OCI-LY7 (cell line): ENCODE results near the gene PQBP1. TPM values are rescaled to one million over a fixed set of nuclear protein-coding genes. Genes with fewer than 3 reads are reported as not detected.

Experiments
- BruUV-seq: library from RNA; stranded (reverse); fragments of 400-500 nt; replicated peaks from 2 replicates; lab custom pipeline; 2021; lab: Mats Ljungman, UMichigan
- CTCF ChIA-PET: fragments of 300-600 bp; sonication (Branson Sonifier 250); formaldehyde crosslinking; loops from one replicate; lab custom pipeline; 2022; ENCODE audit warnings: antibody characterized with exemption; ENCODE audit not compliant: unreplicated experiment; lab: Charles Lee
- POLR2A ChIA-PET: fragments of 300-600 bp; sonication (Branson Sonifier 250); formaldehyde crosslinking; loops from one replicate; lab custom pipeline; 2022; ENCODE audit warnings: antibody characterized with exemption; lab: Charles Lee
- DNase-seq: peaks from one replicate; pipeline ENCODE4 v3.0.0-alpha.2; 2015; ENCODE audit warnings: low spot score
- H2AFZ ChIP-seq: fragments of 200-600 bp; sonication (generic), shearing (Covaris generic); 2 replicates; pipeline ENCODE4 v1.6.1; 2014; ENCODE audit warnings: mild to moderate bottlenecking, antibody characterized with exemption, low read length, moderate library complexity
- H3K27ac ChIP-seq: fragments of 200-600 bp; sonication (generic); 2 replicates; pipeline ENCODE4 v1.5.1; 2014; ENCODE audit warnings: mixed run types, low read depth, mild to moderate bottlenecking, moderate library complexity, low read length, inconsistent platforms; ENCODE audit not compliant: poor library complexity, severe bottlenecking
- H3K36me3 ChIP-seq: fragments of 200-600 bp; sonication (generic); 2 replicates; pipeline ENCODE4 v1.6.1; 2014; ENCODE audit warnings: mild to moderate bottlenecking, antibody characterized with exemption, low read length, moderate library complexity, mixed read lengths; ENCODE audit not compliant: insufficient read depth
- H3K4me1 ChIP-seq: fragments of 200-600 bp; sonication (generic); 2 replicates; pipeline ENCODE4 v1.5.1; 2014; ENCODE audit warnings: mild to moderate bottlenecking, low read length; ENCODE audit not compliant: insufficient read depth, poor library complexity, severe bottlenecking
- H3K4me2 ChIP-seq: fragments of 200-600 bp; sonication (generic); 2 replicates; pipeline ENCODE4 v1.6.1; 2014; ENCODE audit warnings: mild to moderate bottlenecking, low read length
- H3K4me3 ChIP-seq: fragments of 200-600 bp; sonication (generic); 2 replicates; pipeline ENCODE4 v1.5.1; 2014; ENCODE audit warnings: mild to moderate bottlenecking, low read depth, low read length; ENCODE audit not compliant: poor library complexity, severe bottlenecking
- H3K79me2 ChIP-seq: fragments of 200-600 bp; sonication (generic); 2 replicates; pipeline ENCODE4 v1.6.1; 2016; ENCODE audit warnings: low read depth, mild to moderate bottlenecking, low read length, moderate library complexity, mixed read lengths; ENCODE audit not compliant: insufficient read depth
- H3K9me2 ChIP-seq: fragments of 200-600 bp; sonication (generic); 2 replicates; pipeline ENCODE4 v1.6.1; 2016; ENCODE audit warnings: mild to moderate bottlenecking, low read length, mixed read lengths; ENCODE audit not compliant: insufficient read depth
- H3K9me3 ChIP-seq: fragments of 200-600 bp; sonication (generic); 2 replicates; pipeline ENCODE4 v1.6.1; 2014; ENCODE audit warnings: mild to moderate bottlenecking, mixed run types, low read length, mixed read lengths
- H4K20me1 ChIP-seq: fragments of 200-600 bp; sonication (generic); 2 replicates; pipeline ENCODE4 v1.6.1; 2014; ENCODE audit warnings: mild to moderate bottlenecking, antibody characterized with exemption, low read length, moderate library complexity, mixed read lengths; ENCODE audit not compliant: insufficient read depth
- EZH2phosphoT487 ChIP-seq: fragments of 200-600 bp; sonication (generic); IDR thresholded peaks from 2 replicates; pipeline ENCODE4 v1.6.1; 2018; ENCODE audit warnings: low read depth, borderline replicate concordance, mild to moderate bottlenecking, mixed run types, antibody characterized with exemption, low read length, moderate library complexity, mixed read lengths
- intact Hi-C: fragments of 100-400 bp; cut with micrococcal nuclease; formaldehyde crosslinking; loops from one replicate; pipeline ENCODE4 v1.10.0; 2022; ENCODE audit not compliant: unreplicated experiment
- total RNA-seq, 2 experiments: library from RNA; depleted of rRNA in 1 of 2; stranded (reverse); fragments of >200 nt in 1 of 2; shearing (Covaris generic) in 1 of 2; gene quantifications; 2 replicates each; pipeline ENCODE4 v1.2.3, GENCODE V29; 2014 to 2022
- TF ChIP-seq, protein P1 (sequence below): fragments of 200-600 bp; sonication (generic); conservative IDR thresholded peaks from 2 replicates; pipeline ENCODE4 v1.5.1; 2014; ENCODE audit warnings: mild to moderate bottlenecking, antibody characterized with exemption, low read length, moderate library complexity, mixed read lengths

The PQBP1 gene
- total RNA-seq, 2 experiments from 2014 or later = 72.7 to 93.0 TPM

DNA sequence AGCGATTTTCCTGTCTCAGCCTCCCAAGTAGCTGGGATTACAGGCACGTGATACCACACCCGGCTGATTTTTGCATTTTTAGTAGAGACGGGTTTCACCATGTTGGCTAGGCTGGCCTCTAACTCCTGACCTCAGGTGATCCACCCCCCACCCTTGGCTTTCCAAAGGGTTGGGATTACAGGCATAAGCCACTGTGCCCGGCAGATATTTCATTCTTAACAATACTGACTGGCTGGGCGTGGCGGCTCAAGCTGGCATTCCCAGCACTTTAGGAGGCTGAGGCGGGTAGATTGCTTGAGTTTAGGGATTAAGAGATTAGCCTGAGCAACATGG is 1.3 kb downstream of the PQBP1 start:
- ChIA-PET CTCF (no interaction called here), POLR2A (interaction anchor here (1.5 kb wide), 1 partner anchor 38 kb away, joined by 3 read pairs; no protein-coding TSS in a partner anchor)
- Histone ChIP-seq H2AFZ (no peak overlapping the region), H3K4me1 (peaks cover 19% of the 10 kb centered on the region), H3K4me3 (peak overlapping the region; percentile 84), H3K79me2 (peaks cover 41% of the 10 kb centered on the region), H3K9me2 (no peaks in the 10 kb centered on the region), H3K4me2 (peak overlapping the region; percentile 99), H3K27ac (peak overlapping the region; percentile 87), H3K36me3 (peaks cover 45% of the 10 kb centered on the region), H4K20me1 (peaks cover 5% of the 10 kb centered on the region), H3K9me3 (no peaks in the 10 kb centered on the region)
- intact Hi-C loops = loop anchor here (5.0 to 10.0 kb wide), 4 partner anchors 38 to 267 kb away; partner anchors contain the start of genes HDAC6 and TFE3
- no peak for DNase-seq
- TF ChIP-seq EZH2phosphoT487 = no peak
- TF ChIP-seq, protein P1, sequence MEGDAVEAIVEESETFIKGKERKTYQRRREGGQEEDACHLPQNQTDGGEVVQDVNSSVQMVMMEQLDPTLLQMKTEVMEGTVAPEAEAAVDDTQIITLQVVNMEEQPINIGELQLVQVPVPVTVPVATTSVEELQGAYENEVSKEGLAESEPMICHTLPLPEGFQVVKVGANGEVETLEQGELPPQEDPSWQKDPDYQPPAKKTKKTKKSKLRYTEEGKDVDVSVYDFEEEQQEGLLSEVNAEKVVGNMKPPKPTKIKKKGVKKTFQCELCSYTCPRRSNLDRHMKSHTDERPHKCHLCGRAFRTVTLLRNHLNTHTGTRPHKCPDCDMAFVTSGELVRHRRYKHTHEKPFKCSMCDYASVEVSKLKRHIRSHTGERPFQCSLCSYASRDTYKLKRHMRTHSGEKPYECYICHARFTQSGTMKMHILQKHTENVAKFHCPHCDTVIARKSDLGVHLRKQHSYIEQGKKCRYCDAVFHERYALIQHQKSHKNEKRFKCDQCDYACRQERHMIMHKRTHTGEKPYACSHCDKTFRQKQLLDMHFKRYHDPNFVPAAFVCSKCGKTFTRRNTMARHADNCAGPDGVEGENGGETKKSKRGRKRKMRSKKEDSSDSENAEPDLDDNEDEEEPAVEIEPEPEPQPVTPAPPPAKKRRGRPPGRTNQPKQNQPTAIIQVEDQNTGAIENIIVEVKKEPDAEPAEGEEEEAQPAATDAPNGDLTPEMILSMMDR = no peak
- BruUV-seq = no TSS peak

DNA sequence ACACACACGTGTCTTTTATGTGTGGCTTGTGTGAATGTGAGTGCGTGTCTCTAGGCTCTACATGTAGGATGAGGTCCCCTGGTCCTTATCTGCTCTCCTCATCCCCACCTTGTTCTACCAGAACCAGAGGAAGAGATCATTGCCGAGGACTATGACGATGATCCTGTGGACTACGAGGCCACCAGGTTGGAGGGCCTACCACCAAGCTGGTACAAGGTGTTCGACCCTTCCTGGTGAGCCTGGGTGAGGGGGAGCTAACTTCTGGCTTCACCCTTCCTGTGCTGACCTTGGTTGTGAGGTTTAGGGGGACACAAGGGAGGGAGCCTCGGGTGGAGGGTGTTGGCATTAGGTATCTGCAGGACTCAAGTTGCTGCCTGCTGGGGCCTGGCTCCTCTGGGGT is 3.3 kb downstream of the PQBP1 start:
- TF ChIP-seq, protein P1 = no peak
- TF ChIP-seq EZH2phosphoT487 = no peak
- H3K4me3 ChIP-seq = no peak overlapping the region
- no peak overlapping the region for H3K27ac ChIP-seq
- H3K9me2 ChIP-seq = no peaks in the 10 kb centered on the region
- H3K4me1 ChIP-seq = peaks cover 19% of the 10 kb centered on the region
- no peaks in the 10 kb centered on the region for H3K9me3 ChIP-seq
- POLR2A ChIA-PET = no interaction called here
- H3K36me3 ChIP-seq = peaks cover 45% of the 10 kb centered on the region
- no TSS peak for BruUV-seq
- H2AFZ ChIP-seq = no peak overlapping the region
- H3K4me2 ChIP-seq = no peak overlapping the region
- CTCF ChIA-PET = interaction anchor here (0.5 kb wide), 1 partner anchor 142 kb away, joined by 4 read pairs; the partner anchor contains the start of gene TFE3
- intact Hi-C loops = no loop called here
- peaks cover 31% of the 10 kb centered on the region for H3K79me2 ChIP-seq
- H4K20me1 ChIP-seq = peaks cover 5% of the 10 kb centered on the region
- DNase-seq = no peak

DNA sequence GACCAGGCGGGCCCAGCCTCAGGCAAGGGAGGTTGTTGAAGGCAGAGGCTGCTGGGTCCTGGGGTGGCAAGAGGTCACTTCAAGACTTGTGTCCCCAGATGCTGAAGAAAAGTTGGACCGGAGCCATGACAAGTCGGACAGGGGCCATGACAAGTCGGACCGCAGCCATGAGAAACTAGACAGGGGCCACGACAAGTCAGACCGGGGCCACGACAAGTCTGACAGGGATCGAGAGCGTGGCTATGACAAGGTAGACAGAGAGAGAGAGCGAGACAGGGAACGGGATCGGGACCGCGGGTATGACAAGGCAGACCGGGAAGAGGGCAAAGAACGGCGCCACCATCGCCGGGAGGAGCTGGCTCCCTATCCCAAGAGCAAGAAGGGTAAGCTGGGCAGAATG is 4.4 kb downstream of the PQBP1 start:
- H2AFZ ChIP-seq = no peak overlapping the region
- no peak for DNase-seq
- ChIA-PET POLR2A (no interaction called here), CTCF (no interaction called here)
- no peaks in the 10 kb centered on the region; the same call in 1 of the 2 replicates for H4K20me1 ChIP-seq
- H3K36me3 ChIP-seq = peaks cover 52% of the 10 kb centered on the region
- H3K79me2 ChIP-seq = peaks cover 22% of the 10 kb centered on the region
- no peaks in the 10 kb centered on the region for H3K9me3 ChIP-seq
- peaks cover 19% of the 10 kb centered on the region for H3K4me1 ChIP-seq
- H3K9me2 ChIP-seq = no peaks in the 10 kb centered on the region
- H3K4me2 ChIP-seq = no peak overlapping the region
- no TSS peak for BruUV-seq
- no peak overlapping the region for H3K4me3 ChIP-seq
- TF ChIP-seq, protein P1 = no peak
- TF ChIP-seq EZH2phosphoT487 = no peak
- intact Hi-C loops = no loop called here
- no peak overlapping the region for H3K27ac ChIP-seq
